Activated CD4-positive, alpha-beta T cell treated with anti-CD3 and anti-CD28 coated beads, Interleukin-2, amount 50 U/mL, for 24 hours (primary cell): ENCODE results near the gene CBX1.
"Not testable (repeated sequence)": the region's sequence is repeated elsewhere in the genome, so short reads cannot be mapped to it uniquely, and the experiment has no call there.

ENCODE experiments used
- DNase-seq, 2 donors: peaks; one replicate each; pipeline ENCODE4 v3.0.0-alpha.2; 2020; ENCODE audit warnings: low read depth in 1 of 2, low spot score in 1 of 2

CBX1 gene

GRCh38 chr17:48053758-48054237 is 47.5 kb downstream of the CBX1 start:
- DNase-seq = no peak

DNA sequence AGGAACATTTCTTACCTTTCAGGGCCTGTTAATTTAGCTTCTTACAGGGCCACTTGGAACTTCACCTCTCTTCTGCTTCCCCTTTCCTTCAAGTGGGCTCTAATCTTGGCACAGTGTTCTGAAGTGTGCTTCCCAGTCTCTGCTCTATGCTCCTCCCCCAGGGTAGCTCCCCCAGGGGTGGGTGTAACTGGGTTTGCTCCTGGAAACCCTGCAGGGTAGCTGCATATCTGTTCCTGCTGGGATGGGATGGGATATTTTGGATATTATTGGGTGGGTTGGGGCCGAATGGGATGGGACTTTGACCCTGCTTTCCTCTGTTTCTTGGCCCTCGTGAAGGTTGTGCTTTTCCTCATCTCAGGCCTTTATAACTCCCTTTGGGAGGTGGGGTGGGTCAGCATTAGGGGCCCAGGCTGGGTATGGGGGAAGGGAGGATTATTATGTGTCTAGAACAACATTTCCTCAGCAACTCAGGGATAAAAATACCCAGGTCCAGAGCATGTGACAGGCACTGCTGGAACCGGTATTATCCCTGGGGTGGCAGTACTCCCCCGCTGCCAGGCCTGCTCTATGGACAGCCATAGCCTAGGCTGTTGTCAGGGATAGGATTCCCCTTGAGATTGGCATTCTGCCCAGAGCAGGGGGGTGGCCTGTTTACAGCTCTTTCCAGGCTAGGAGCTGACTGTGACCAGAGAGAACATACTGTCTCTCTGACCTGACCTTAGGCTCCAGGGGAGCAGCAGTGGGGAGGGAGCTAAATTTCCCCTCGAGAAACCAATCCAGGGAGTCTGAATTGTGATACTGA is 48.1 kb downstream of the CBX1 start:
- DNase-seq = no peak

DNA sequence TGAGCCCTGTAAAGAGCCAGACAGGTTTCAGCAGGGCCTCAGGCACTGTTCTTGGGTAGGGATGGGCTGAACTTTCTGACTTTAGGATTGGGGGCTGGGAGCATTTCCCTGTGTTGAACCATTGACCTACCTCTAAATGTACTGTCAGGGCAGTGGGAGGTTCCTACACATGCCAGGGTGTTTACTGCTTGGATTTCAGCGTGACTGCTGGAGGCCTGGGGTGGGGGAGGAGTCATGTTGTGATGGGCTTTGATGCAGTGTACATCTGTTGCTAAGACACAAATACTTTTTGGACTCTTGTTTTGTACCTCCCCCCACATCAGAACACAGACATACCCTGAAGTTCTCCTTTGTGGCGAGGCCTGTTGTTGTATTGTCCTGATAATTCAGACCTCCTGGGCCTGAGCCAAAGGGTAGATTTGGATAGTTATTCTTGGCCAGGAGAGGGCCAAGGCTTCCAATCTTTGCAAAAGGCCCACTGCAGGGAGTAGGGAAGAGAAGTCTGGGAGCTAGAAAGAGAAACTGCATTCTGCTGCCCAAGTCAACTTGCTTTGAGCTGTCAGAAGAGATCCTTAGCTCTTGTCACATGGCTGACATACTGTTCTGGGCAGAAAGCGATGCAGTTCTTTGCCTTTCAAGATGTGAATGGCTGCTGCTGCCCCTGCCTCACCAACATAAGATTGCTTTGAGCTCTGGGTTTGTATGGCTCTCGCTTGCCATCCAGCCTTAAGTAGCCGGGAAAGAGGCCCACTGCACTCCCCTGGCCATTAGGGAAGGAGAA is 49.4 kb downstream of the CBX1 start:
- DNase-seq = no peak

- no peak for DNase-seq
Observed at GRCh38 chr17:48051283-48051682, 50.0 kb downstream of the CBX1 start.

GRCh38 chr17:48048384-48049126 is 52.7 kb downstream of the CBX1 start:
- DNase-seq = peak in 1 of 2 donors; percentile 6

- DNase-seq = peak; percentile 90 to 98
Observed at GRCh38 chr17:48047741-48048383, 53.4 kb downstream of the CBX1 start, which contains the start of gene NFE2L1. Gene NFE2L1 (plus strand): TSS chr17:48048359. CDS start chr17:48051119, 2,760 bp downstream.

- no peak for DNase-seq
Observed at GRCh38 chr17:48047113-48047740, 54.1 kb downstream of the CBX1 start.

DNA sequence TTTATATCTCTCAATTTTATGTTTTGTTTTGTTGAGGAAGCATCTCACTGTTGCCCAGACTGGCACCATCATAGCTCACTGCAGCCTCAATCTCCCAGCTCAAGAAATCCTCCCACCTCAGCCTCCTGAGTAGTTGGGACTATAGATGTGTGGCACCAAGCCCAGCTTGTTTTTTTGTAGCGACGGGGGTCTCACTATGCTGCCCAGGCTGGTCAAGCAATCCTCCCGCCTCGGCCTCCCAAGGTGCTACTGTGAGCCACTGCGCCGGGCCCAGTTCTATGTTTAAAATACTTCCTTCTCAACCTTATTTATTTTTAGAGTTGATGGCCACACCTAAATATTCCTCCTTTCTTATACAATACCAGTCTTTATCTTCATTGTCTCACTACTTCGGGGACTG is 55.0 kb downstream of the CBX1 start:
- no peak for DNase-seq

DNA sequence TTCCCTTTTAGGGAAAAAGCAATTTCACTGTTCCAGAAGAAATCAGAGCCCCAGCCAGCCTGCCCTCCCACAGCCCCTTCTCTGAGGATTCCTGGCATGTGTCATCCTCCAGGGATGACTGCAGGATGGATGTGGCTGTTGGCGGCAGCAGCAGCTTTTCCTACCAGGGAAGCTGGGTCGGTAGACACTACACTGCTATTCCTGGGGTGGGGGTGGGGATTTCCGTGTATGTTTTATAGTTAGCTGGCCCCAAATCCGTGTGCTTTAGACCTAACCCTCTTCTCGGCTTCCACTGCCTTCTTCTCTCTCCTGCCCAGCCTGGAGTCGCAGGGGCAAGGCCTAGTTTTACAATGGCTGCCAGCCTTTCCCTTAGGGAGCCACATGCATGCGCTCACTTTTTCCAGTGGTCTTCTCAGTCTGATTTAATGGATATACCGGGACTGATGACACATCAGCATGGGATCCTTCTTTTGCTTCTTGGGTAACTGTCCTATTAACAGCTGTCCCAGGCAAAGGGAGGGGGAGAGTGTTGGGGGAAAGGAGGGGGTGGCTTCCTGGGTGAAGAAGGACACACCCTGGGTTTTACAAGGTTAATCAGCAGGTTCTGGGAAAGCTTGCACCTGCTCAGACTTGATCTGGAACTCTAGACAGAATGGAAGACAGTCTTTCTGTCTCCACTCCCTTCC is 55.8 kb downstream of the CBX1 start:
- no peak for DNase-seq

GRCh38 chr17:48044851-48045250 is 56.4 kb downstream of the CBX1 start:
- no peak for DNase-seq

DNA sequence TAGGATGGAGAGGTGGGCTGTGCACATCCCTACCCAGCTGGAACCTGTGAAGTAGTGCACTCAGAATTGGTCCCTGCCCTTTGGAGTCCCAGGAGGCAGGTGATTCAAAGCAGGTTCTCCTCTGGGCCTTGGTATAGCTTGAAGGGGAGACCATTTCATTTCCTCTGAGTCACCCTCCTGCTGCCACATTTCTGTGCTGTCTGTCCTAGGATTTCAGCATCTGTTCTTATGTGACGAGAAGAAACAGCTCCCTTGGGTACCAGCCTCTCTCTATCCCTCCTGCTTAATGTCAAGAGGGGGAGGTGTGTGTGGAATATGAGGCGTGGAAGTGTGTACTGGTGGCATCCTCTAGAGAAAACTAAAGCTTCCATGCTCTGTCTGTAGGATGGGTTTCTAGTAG is 58.1 kb downstream of the CBX1 start:
- DNase-seq = no peak

DNA sequence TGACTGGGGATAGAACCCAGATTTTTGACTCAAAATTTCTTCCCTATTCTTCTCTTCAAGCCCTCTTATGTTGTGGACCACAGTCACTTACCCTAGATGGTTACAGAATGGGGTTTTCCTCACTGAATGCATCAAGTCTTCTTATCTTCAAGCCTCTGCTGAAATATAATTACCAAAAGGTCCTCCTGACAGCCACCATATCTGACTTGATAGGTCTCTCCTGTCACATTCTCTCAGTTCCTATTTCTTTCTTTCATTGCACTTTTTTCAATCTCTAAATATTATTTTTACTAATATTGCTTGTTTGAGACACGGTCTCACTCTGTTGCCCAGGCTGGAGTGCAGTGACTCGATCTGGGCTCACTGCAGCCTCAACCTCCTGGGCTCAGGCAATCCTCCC is 62.6 kb downstream of the CBX1 start:
- DNase-seq = no peak

DNA sequence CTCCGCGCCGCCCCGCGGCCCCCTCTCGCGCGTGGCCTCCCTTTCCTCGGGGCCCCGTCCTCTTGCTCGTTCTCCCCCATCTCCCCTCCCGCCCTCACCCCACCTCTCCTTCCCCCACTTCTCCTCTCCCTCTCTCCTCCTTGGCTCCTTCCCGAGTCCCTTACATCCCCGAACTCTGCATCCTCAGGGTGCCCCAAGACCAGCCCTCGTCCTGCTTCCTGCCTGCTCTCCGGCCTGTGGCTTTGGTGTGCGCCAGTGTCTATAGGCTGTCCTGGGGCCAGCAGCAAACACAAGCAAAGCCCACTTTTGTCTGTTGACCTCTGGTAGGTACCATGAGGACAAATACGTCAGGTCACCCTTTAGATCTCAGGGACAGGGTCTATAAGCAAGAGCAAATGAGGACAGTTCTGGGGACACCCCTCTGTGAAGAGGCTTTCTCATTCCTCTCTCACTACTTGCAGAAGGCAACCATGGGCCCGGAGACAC is 63.4 kb downstream of the CBX1 start:
- DNase-seq = no peak

GRCh38 chr17:48037036-48037837 is 64.0 kb downstream of the CBX1 start, which contains the start of gene COPZ2:
Gene COPZ2 (minus strand): TSS chr17:48037797. CDS start chr17:48037777, 20 bp downstream.
- DNase-seq = peak; percentile 42 to 43

DNA sequence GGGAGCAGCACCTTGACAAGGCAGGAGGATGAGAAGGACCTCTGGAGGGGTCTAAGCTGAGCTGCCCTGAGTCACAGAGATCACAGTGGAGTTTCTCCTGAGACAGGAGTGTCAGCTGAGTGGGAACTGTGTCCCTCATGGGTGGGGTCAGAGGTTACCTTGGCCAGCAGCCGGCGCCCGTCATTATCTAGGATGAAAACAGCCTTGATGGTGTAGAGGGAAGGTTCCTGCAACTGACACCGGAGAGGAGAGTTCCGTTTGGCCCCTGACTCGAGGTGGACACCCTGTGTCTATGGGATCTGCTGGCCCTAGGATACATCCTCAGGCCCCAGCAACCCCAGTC is 64.6 kb downstream of the CBX1 start:
- no peak for DNase-seq

GRCh38 chr17:48034734-48035133 is 66.5 kb downstream of the CBX1 start:
- DNase-seq = not testable (repeated sequence)

DNA sequence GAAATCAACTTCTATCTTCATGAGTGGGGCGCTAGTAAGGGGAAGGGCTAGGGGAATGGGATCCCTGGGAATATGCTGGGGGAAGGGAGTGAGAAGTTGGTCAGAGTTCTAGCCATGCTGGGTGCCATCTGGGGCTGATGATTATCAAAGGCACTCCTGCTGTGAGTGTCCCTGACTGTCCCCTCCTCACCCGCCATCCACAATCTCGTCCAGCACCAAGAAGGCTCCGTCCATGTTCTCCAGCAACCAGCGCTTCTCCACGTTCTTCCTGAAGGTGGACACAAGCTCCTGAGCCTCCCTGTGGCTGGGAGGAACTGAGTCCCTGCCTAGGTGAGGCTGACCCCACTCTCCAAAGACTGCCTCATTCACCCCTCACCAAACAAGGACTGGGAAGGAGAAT is 69.3 kb downstream of the CBX1 start:
- no peak for DNase-seq

DNA sequence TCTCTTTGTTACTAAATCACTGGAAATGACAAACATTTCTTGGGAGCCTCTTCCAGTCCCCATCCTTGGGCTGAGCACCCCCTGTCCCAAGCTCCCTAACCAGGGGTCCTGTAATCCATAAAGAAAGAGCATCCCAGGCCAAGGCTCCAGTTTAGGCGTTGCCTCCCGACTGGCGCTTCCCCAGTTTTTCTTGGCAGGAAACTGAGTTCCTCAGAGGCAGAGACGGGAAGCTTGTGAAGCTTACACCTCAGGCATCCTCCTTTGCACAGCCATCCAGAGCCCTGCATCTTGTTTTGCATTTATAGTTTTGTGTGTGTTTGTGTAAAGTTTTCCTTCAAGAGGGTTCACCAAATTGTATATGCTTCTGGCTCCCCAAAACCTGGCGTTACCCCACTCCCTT is 70.7 kb downstream of the CBX1 start:
- DNase-seq = no peak

GRCh38 chr17:48028736-48029135 is 72.5 kb downstream of the CBX1 start:
- DNase-seq = no peak
